ENCODE results near the gene ANXA4. TPM values are rescaled to one million over a fixed set of nuclear protein-coding genes. Genes with fewer than 3 reads are reported as not detected.
"Not testable (repeated sequence)": the region's sequence is repeated elsewhere in the genome, so short reads cannot be mapped to it uniquely, and the experiment has no call there.

ANXA4 gene
- 10 to 100 TPM; 27.6 to 28.0 TPM for total RNA-seq

GRCh38 chr2:69741575-69742321, at the start of gene ANXA4:
Gene ANXA4, plus strand, starts transcription at chr2:69742134. Its CDS starts 39,432 bp downstream, at chr2:69781566.
- POLR2A ChIA-PET: interaction anchor here (0.7 to 1.3 kb wide), 3 partner anchors 14 to 253 kb away, joined by 3 to 5 read pairs (median 3); no protein-coding TSS in a partner anchor
- CTCF ChIA-PET: interaction anchor here (0.8 to 4.4 kb wide), 5 partner anchors 10 to 75 kb away, joined by 3 to 27 read pairs (median 3); no protein-coding TSS in a partner anchor

- ChIA-PET CTCF (interaction anchor here (0.8 kb wide), 1 partner anchor 108 kb away, joined by 3 read pairs; no protein-coding TSS in a partner anchor), POLR2A (no interaction called here)
Measured at GRCh38 chr2:69692424-69692823, 49.5 kb upstream of the ANXA4 start.

- ChIA-PET CTCF (interaction anchor here (0.8 to 1.1 kb wide), 2 partner anchors 48 to 109 kb away, joined by 3 to 4 read pairs; no protein-coding TSS in a partner anchor), POLR2A (interaction anchor here (0.9 kb wide), 1 partner anchor 32 kb away, joined by 3 read pairs; no protein-coding TSS in a partner anchor)
Measured at GRCh38 chr2:69693059-69693774, 48.7 kb upstream of the ANXA4 start.

GRCh38 chr2:69693775-69694450, 48.0 kb upstream of the ANXA4 start:
- ChIA-PET CTCF (interaction anchor here (0.7 to 1.1 kb wide), 2 partner anchors 49 to 1315 kb away, joined by 3 to 4 read pairs; no protein-coding TSS in a partner anchor), POLR2A (interaction anchor here (0.9 kb wide), 1 partner anchor 31 kb away, joined by 3 read pairs; no protein-coding TSS in a partner anchor)

GRCh38 chr2:69694894-69695849, 46.8 kb upstream of the ANXA4 start:
- ChIA-PET CTCF (interaction anchor here (0.6 to 0.7 kb wide), 3 partner anchors 16 to 1314 kb away, joined by 3 to 6 read pairs (median 3); no protein-coding TSS in a partner anchor), POLR2A (no interaction called here)

- ChIA-PET CTCF (no interaction called here), POLR2A (no interaction called here)
Measured at GRCh38 chr2:69695850-69696216, 46.1 kb upstream of the ANXA4 start.

- CTCF ChIA-PET: no interaction called here
- POLR2A ChIA-PET: no interaction called here
Measured at GRCh38 chr2:69700381-69700780, 41.6 kb upstream of the ANXA4 start.

- CTCF ChIA-PET: no interaction called here
- POLR2A ChIA-PET: no interaction called here
Measured at GRCh38 chr2:69701100-69701945, 40.6 kb upstream of the ANXA4 start.

- ChIA-PET CTCF (no interaction called here), POLR2A (no interaction called here)
Measured at GRCh38 chr2:69703189-69703588, 38.7 kb upstream of the ANXA4 start.

- CTCF ChIA-PET: interaction anchor here (1.6 kb wide), 1 partner anchor 139 kb away, joined by 4 read pairs; no protein-coding TSS in a partner anchor
- POLR2A ChIA-PET: no interaction called here
Measured at GRCh38 chr2:69704446-69704845, 37.5 kb upstream of the ANXA4 start.

GRCh38 chr2:69709290-69709689, 32.6 kb upstream of the ANXA4 start:
- POLR2A ChIA-PET: no interaction called here
- CTCF ChIA-PET: interaction anchor here (0.9 kb wide), 1 partner anchor 145 kb away, joined by 6 read pairs; no protein-coding TSS in a partner anchor

- CTCF ChIA-PET: interaction anchor here (1.0 kb wide), 1 partner anchor 13 kb away, joined by 3 read pairs; no protein-coding TSS in a partner anchor
- POLR2A ChIA-PET: no interaction called here
Measured at GRCh38 chr2:69711971-69712370, 30.0 kb upstream of the ANXA4 start.

- CTCF ChIA-PET: interaction anchor here (1.3 to 1.8 kb wide), 6 partner anchors 15 to 156 kb away, joined by 3 to 7 read pairs (median 4); partner anchors contain the start of gene AAK1
- POLR2A ChIA-PET: no interaction called here
Measured at GRCh38 chr2:69714024-69714423, 27.9 kb upstream of the ANXA4 start.

GRCh38 chr2:69714539-69715220, 27.3 kb upstream of the ANXA4 start:
- CTCF ChIA-PET: interaction anchor here (0.5 to 1.7 kb wide), 10 partner anchors 16 to 277 kb away, joined by 3 to 5 read pairs (median 3); partner anchors contain the start of genes AAK1 and NFU1
- POLR2A ChIA-PET: not testable (repeated sequence)

GRCh38 chr2:69715964-69716363, 26.0 kb upstream of the ANXA4 start:
- ChIA-PET CTCF (interaction anchor here (0.8 to 1.7 kb wide), 3 partner anchors 9 to 146 kb away, joined by 3 to 7 read pairs (median 3); no protein-coding TSS in a partner anchor), POLR2A (no interaction called here)

- CTCF ChIA-PET: interaction anchor here (0.8 to 1.7 kb wide), 3 partner anchors 8 to 147 kb away, joined by 3 to 7 read pairs (median 3); no protein-coding TSS in a partner anchor
Measured at GRCh38 chr2:69716555-69717120, 25.3 kb upstream of the ANXA4 start.

GRCh38 chr2:69717186-69717585, 24.7 kb upstream of the ANXA4 start:
- POLR2A ChIA-PET: no interaction called here

More at GRCh38 chr2:69716555-69717120, 25.3 kb upstream of the ANXA4 start:
- POLR2A ChIA-PET: no interaction called here

More at GRCh38 chr2:69717186-69717585, 24.7 kb upstream of the ANXA4 start:
- CTCF ChIA-PET: no interaction called here

Data from activated CD8-positive, alpha-beta memory T cell treated with anti-CD3 and anti-CD28 coated beads for 36 hours (primary cell).